Activated T-helper 1 cell treated with anti-CD3 and anti-CD28 coated beads, Interleukin-12 subunit alpha, Interleukin-12 subunit beta, Interleukin-2, Interleukin-4 antibody, amounts not matched to agents 30 ng/mL and 10 ng/mL and 1 ng/mL, durations not matched to agents 14 hours and 24 hours and 36 hours (primary cell): ENCODE data around the gene ZNF679. TPM values are rescaled to one million over a fixed set of nuclear protein-coding genes. Genes with fewer than 3 reads are reported as not detected.
"Not testable (repeated sequence)": the region's sequence is repeated elsewhere in the genome, so short reads cannot be mapped to it uniquely, and the experiment has no call there.

ENCODE experiments used
- DNase-seq: peaks from one replicate; pipeline ENCODE4 v3.0.0; 2021; ENCODE audit warnings: low spot score
- H3K27ac Mint-ChIP-seq: one replicate; pipeline ENCODE4 v1.8.0; 2021; ENCODE audit warnings: mild to moderate bottlenecking, mixed read lengths
- H3K27me3 Mint-ChIP-seq: one replicate; pipeline ENCODE4 v1.8.0; 2022; ENCODE audit warnings: mild to moderate bottlenecking, moderate library complexity, mixed read lengths; ENCODE audit not compliant: insufficient read depth
- H3K36me3 Mint-ChIP-seq: one replicate; pipeline ENCODE4 v1.8.0; 2021; ENCODE audit warnings: low read depth, mixed read lengths
- H3K4me1 Mint-ChIP-seq: one replicate; pipeline ENCODE4 v1.8.0; 2021; ENCODE audit warnings: low read depth, mixed read lengths
- H3K4me3 Mint-ChIP-seq: one replicate; pipeline ENCODE4 v1.8.0; 2021; ENCODE audit warnings: mild to moderate bottlenecking, moderate library complexity, mixed read lengths
- H3K9me3 Mint-ChIP-seq: one replicate; pipeline ENCODE4 v1.8.0; 2021; ENCODE audit warnings: mixed read lengths
- intact Hi-C: fragments of 100-400 bp; cut with micrococcal nuclease; formaldehyde crosslinking; loops from one replicate; pipeline ENCODE4 v1.15.1; 2024
- total RNA-seq: library from RNA; stranded (reverse); gene quantifications from 2 replicates; pipeline ENCODE4 v1.2.3, GENCODE V29; 2022

ZNF679 gene
- total RNA-seq: not detected in 2 replicates

DNA sequence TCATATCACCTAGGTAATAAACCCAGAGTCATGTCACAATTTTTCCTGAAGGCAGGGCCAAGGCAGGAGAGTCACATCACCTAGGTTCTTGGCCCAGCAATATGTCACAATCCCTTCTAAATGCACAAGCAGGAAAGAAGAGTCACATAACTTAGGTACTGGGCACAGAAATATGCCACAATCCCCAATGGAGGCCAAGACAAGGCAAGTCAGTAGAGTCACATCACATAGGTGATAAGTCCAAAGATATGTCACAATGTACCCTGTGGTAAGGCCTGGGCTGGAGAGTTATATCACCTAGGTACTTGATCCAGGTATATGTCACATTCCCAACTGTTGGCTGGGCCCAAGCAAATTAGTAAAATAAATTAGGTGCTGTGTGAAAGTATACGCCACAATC lies at the start of gene ZNF679:
Gene ZNF679 (plus strand): TSS at position 301 of the 400 bp plus-strand sequence. CDS start 20,644 bp downstream, outside the sequence.
- H3K27ac Mint-ChIP-seq, H3K27me3 Mint-ChIP-seq, DNase-seq, H3K36me3 Mint-ChIP-seq, H3K4me1 Mint-ChIP-seq, H3K4me3 Mint-ChIP-seq, intact Hi-C loops: not testable (repeated sequence)
- peaks cover 83% of the 10 kb centered on the region for H3K9me3 Mint-ChIP-seq

DNA sequence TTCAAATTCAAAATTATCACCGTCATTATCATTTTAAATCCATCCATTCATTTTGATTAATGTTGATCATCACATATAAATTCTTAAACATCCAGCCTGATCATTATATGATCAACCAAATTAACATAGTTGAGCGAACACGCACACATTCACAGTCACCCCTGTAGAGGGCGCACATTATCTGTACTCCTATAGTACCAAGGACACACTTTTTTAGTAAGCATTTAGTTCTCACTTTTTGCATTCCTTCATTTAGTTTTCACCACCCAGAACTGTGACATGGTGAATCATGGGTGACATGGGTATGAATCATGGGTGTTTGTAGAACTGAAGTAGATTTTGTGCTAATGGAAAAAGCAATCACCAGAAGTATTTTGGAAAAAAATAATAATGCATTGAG lies 47.3 kb upstream of the ZNF679 start:
- no peaks in the 10 kb centered on the region for H3K27me3 Mint-ChIP-seq

DNA sequence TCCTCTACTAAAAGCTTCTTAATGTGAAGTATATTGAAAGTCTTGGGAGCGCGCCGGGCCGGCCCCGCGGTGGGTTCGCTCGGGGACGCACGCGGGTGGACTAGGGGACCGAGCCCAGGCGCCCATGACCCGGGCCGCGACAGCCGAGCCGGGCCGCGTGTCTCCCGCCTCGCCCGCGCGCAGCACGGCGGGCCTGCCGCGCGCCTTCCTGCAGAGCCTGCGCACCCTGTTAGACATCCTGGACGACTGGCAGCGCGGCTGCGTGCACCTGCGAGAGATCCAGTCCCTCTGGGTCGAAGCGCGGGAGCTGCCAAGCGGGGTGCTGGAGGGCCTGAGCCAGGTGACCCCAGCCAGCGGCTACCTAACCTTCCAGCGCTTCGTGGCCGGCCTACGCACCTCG lies 46.7 kb upstream of the ZNF679 start:
- no peak overlapping the region for H3K4me3 Mint-ChIP-seq
- no peaks in the 10 kb centered on the region for H3K4me1 Mint-ChIP-seq
- no peaks in the 10 kb centered on the region for H3K27me3 Mint-ChIP-seq
- peaks cover 29% of the 10 kb centered on the region for H3K9me3 Mint-ChIP-seq
- H3K27ac Mint-ChIP-seq: no peak overlapping the region
- intact Hi-C loops: loop anchor here (5.0 kb wide), 1 partner anchor 436 kb away; no protein-coding TSS in a partner anchor
- DNase-seq: no peak
- no peaks in the 10 kb centered on the region for H3K36me3 Mint-ChIP-seq

More for the DNA sequence above, 47.3 kb upstream of the ZNF679 start:
- intact Hi-C loops: loop anchor here (5.0 kb wide), 1 partner anchor 436 kb away; no protein-coding TSS in a partner anchor
- H3K4me1 Mint-ChIP-seq: no peaks in the 10 kb centered on the region
- H3K27ac Mint-ChIP-seq: no peak overlapping the region
- H3K36me3 Mint-ChIP-seq: no peaks in the 10 kb centered on the region
- H3K9me3 Mint-ChIP-seq: peaks cover 27% of the 10 kb centered on the region
- no peak for DNase-seq
- H3K4me3 Mint-ChIP-seq: no peak overlapping the region

DNA sequence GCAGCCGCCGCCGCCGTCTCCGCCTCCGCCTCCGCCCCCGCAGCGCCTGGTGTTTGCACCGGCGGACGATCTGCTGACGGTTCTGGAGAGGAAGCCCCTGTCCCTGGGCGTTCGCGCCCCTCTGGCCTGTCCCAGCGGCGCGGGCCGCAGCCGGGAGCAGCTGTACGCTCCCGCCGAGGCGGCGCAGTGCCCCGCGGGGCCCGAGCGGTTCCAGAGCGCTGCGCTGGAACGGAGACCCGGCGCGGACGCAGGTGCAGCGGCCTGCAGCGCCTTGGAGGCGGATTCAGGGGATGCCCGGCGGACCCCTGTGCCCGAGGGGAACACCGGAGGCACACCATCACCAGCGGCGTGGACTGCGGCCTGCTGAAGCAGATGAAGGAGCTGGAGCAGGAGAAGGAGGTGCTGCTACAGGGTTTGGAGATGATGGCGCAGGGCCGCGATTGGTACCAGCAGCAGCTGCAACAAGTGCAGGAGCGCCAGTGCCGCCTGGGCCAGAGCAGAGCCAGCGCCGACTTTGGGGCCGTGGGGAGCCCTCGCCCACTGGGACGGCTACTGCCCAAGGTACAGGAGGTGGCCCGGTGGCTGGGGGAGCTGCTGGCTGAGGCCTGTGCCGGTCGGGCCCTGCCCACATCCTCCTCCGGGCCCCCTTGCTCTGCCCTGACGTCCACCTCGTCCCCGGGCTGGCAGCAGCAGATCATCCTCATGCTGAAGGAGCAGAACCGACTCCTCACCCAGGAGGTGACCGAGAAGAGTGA lies 46.1 kb upstream of the ZNF679 start:
- intact Hi-C loops: loop anchor here (5.0 kb wide), 1 partner anchor 435 kb away; no protein-coding TSS in a partner anchor
- Mint-ChIP-seq H3K4me1 (no peaks in the 10 kb centered on the region), H3K4me3 (no peak overlapping the region), H3K9me3 (peaks cover 30% of the 10 kb centered on the region), H3K36me3 (no peaks in the 10 kb centered on the region), H3K27ac (no peak overlapping the region), H3K27me3 (no peaks in the 10 kb centered on the region)
- DNase-seq: no peak

DNA sequence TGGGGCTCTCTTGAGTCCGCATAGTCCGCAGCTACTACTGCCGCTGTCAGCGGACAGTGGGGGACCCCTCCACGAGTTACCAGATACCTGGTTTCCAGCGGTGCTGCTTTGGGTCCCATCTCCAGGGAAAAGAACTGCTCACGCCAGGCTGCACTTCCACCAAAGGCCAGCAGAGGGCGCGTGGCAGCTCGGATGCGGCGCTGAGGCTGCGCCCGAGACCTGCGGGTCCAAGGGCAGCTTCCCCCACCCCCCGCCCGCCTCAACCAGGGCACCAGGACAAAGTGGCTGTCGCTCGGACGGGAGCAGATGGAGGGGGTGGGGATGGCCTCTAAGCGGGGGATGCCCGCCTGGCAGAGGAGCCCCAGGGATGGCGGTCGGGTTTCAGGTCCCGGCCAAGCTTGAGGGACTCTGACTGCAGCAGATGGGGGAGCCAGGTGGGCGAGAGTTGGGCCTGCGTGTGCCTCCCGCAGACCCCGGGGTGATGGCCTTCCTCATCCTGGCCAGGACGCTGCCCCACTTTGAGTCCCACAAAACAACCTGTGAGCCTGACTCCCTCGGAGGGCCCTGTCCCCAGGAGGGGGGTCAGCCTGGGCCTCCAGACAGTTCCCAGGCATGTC lies 45.0 kb upstream of the ZNF679 start:
- intact Hi-C loops: loop anchor here (5.0 kb wide), 1 partner anchor 434 kb away; no protein-coding TSS in a partner anchor
- Mint-ChIP-seq H3K4me3 (no peak overlapping the region), H3K36me3 (no peaks in the 10 kb centered on the region), H3K27ac (no peak overlapping the region), H3K4me1 (no peaks in the 10 kb centered on the region), H3K9me3 (peaks cover 31% of the 10 kb centered on the region), H3K27me3 (no peaks in the 10 kb centered on the region)
- DNase-seq: no peak

DNA sequence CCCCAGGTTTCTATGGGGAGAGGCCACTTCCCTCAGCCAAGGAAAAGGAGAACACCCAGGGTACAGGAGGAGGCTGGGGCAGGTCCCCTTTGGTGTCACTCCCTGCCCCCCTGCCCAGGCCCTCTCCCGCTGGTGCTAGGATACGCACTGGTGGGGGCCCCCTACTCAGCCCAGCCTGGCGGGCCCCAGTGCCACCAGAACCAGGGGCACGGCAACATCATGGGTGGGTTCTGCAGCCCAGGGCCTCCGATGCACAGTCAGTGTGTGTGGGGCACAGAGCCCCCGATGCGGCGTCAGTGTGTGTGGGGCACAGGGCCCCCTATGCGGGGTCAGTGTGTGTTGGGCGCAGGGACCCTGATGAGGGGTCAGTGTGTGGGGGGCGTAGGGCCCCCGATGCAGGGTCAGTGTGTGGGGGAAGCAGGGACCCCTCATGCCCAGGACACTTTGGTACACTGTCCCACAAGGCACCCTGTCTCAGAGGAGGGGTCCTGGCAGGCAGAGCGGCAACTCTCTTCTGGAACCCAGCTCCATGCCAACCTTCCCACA lies 44.4 kb upstream of the ZNF679 start:
- Mint-ChIP-seq H3K4me3 (no peak overlapping the region), H3K4me1 (no peaks in the 10 kb centered on the region), H3K9me3 (peaks cover 25% of the 10 kb centered on the region), H3K36me3 (no peaks in the 10 kb centered on the region), H3K27ac (no peak overlapping the region), H3K27me3 (no peaks in the 10 kb centered on the region)
- intact Hi-C loops: loop anchor here (5.0 kb wide), 1 partner anchor 433 kb away; no protein-coding TSS in a partner anchor
- no peak for DNase-seq

DNA sequence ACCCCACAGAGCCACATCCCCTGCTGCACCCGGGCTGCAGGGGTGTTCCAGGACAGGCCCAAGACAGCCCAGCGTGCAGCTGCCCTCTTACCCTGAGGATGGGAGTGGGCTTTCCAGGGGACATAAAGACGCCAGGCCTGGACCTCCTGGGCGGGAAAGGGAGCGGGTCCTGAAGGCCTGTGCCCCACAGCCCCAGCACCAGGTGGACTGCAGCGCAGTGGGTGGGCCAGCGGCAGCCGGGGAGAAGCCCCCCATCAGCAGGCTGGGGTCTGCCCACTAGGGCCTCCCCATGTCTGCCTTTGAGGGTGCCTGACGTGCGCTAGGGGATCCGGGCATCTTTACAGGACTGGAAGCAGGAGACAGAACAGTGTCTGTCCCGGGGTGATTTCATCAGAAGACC lies 43.9 kb upstream of the ZNF679 start:
- Mint-ChIP-seq H3K9me3 (peaks cover 27% of the 10 kb centered on the region), H3K27ac (no peak overlapping the region), H3K4me1 (no peaks in the 10 kb centered on the region), H3K27me3 (no peaks in the 10 kb centered on the region), H3K36me3 (no peaks in the 10 kb centered on the region), H3K4me3 (no peak overlapping the region)
- intact Hi-C loops: loop anchor here (5.0 kb wide), 1 partner anchor 433 kb away; no protein-coding TSS in a partner anchor
- no peak for DNase-seq

DNA sequence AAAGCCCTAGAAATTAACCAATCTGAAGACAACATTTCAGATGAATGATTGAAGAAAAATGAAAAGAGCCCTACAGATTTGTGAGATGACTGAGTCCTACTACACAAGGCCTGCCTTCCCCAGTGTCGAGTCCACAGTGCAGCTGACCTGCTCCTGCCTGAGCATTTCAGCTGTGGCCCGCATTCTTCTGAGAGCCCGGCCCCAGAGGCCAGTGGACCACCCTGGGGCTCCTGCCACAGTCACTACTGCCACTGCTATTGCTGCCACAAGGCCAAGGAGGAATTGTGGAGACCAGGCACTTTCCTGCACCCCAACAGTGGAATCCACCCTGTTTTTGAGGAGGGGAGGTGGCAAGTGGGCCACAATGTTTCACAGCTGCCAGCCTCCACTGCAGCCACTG lies 40.9 kb upstream of the ZNF679 start:
- intact Hi-C loops: no loop called here
- peaks cover 19% of the 10 kb centered on the region for H3K9me3 Mint-ChIP-seq

DNA sequence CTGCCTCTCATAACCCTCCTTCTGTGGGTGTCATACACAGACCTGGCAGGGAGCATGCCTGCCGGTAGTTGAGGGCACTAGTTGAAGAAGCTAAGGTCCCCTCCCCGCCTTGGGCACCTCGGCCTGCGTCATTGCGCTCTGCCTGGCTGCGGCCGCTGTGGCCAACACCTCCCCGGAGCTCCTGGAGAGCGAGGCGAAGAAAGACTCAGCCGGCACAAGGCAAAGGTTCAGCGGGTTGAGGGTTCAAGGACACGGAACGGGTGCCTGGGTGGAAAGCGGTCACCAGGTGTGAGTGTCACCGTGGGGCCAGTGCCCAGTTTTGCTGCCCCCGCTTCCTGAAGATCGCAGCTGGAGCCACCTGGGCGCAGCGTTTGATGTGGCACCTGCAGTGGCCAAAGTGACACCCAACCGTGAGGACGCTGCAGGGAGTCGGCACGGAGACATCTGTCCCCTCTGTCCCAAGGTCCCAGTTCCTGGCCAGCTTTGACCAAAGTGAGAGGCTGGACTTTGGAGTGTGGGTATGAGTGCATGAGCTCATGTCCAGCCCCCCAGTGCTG lies 36.0 kb upstream of the ZNF679 start:
- intact Hi-C loops: no loop called here
- no peak overlapping the region for H3K4me3 Mint-ChIP-seq
- H3K4me1 Mint-ChIP-seq: no peaks in the 10 kb centered on the region
- no peaks in the 10 kb centered on the region for H3K27me3 Mint-ChIP-seq
- H3K27ac Mint-ChIP-seq: no peak overlapping the region
- peaks cover 43% of the 10 kb centered on the region for H3K9me3 Mint-ChIP-seq
- H3K36me3 Mint-ChIP-seq: no peaks in the 10 kb centered on the region
- no peak for DNase-seq

More for the DNA sequence above, 40.9 kb upstream of the ZNF679 start:
- no peaks in the 10 kb centered on the region for H3K36me3 Mint-ChIP-seq
- no peaks in the 10 kb centered on the region for H3K4me1 Mint-ChIP-seq
- no peak overlapping the region for H3K4me3 Mint-ChIP-seq
- no peak for DNase-seq
- H3K27me3 Mint-ChIP-seq: no peaks in the 10 kb centered on the region
- no peak overlapping the region for H3K27ac Mint-ChIP-seq

DNA sequence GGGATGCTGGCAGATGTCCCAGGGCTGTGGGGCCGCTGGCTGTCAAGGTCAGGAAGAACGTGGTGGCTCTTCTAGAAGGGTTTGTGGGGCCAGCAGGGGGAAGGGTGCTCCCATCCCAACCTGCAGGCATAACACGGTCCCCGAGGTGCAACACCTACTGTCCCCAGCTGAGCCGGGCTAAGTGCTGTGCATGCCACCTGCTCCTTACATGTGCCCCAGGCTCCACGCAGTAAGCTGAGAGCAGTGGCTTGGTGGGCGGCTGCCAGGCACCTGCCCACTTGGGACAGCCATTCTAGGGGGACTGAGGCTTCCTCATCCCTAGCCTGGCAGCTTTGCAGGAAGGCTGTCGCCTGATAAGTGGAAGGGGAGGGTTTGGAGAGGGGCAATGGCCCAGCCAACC lies 35.5 kb upstream of the ZNF679 start:
- Mint-ChIP-seq H3K27me3 (no peaks in the 10 kb centered on the region), H3K27ac (no peak overlapping the region), H3K9me3 (peaks cover 43% of the 10 kb centered on the region), H3K4me1 (no peaks in the 10 kb centered on the region), H3K36me3 (no peaks in the 10 kb centered on the region), H3K4me3 (no peak overlapping the region)
- intact Hi-C loops: no loop called here
- no peak for DNase-seq

DNA sequence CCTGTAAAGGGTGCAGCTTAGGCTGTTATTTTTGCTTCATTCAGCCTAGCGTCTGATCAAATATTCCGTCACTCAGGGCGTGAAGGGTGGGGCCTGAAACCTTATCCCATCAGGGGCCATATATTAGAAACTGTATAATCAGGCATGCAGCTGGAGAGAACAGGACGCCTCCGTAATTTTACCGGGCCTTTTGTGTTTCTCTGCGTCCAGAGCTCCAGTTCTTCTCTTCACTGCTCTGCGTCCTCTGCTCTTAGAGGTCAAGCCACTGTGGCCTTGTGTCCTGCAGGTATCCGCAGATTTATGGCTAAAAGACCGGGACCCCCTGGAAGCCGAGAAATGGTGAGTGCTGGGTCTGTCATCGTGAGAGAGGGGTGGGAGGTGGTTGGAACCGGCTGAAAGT lies 21.4 kb upstream of the ZNF679 start, which contains the start of gene ZNF735:
Gene ZNF735 (plus strand): TSS at position 301 of the 400 bp plus-strand sequence. CDS start 0 bp downstream, at position 301.
- H3K27ac Mint-ChIP-seq: no peak within 1 kb of the TSS
- H3K36me3 Mint-ChIP-seq: no peaks in the 10 kb centered on the region
- H3K4me1 Mint-ChIP-seq: no peaks in the 10 kb centered on the region
- H3K27me3 Mint-ChIP-seq: no peaks in the 10 kb centered on the region
- H3K4me3 Mint-ChIP-seq: no peak within 1 kb of the TSS
- DNase-seq: no peak
- peaks cover 38% of the 10 kb centered on the region for H3K9me3 Mint-ChIP-seq
- intact Hi-C loops: no loop called here

DNA sequence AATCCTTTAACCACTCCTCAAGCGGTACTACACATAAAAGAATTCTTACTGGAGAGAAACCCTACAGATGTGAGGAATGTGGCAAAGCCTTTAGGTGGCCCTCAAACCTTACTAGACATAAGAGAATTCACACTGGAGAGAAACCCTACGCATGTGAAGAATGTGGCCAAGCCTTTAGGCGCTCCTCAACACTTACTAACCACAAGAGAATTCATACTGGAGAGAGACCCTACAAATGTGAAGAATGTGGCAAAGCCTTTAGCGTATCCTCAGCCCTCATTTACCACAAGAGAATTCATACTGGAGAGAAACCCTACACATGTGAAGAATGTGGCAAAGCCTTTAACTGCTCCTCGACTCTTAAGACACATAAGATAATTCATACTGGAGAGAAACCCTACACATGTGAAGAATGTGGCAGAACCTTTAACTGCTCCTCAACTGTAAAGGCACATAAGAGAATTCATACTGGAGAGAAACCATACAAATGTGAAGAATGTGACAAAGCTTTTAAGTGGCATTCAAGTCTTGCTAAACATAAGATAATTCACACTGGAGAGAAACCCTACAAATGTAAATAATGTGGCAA lies 8.5 kb upstream of the ZNF679 start:
- DNase-seq, H3K36me3 Mint-ChIP-seq, H3K4me1 Mint-ChIP-seq, H3K27ac Mint-ChIP-seq, H3K27me3 Mint-ChIP-seq, intact Hi-C loops, H3K4me3 Mint-ChIP-seq: not testable (repeated sequence)
- H3K9me3 Mint-ChIP-seq: peaks cover 60% of the 10 kb centered on the region
